Renal pelvis (tissue), 4 donors: ENCODE data around the gene SAMD14. TPM values are rescaled to one million over a fixed set of nuclear protein-coding genes. Genes with fewer than 3 reads are reported as not detected.
A peak's percentile ranks its signal among the peaks of the same experiment; 100 is the strongest.

Experiments
- DNase-seq: peaks from one replicate; pipeline ENCODE4 v3.0.0-alpha.2; 2013
- polyA plus RNA-seq, 3 donors: library from polyadenylated mRNA; unstranded; fragments of 120-200 nt; gene quantifications; one replicate each; pipeline ENCODE4 v1.2.1, GENCODE V29; 2013; ENCODE audit not compliant: insufficient read length in 3 of 3

Gene SAMD14
- polyA plus RNA-seq, 3 donors: 14.8 to 18.7 (median 17.9) TPM

DNA sequence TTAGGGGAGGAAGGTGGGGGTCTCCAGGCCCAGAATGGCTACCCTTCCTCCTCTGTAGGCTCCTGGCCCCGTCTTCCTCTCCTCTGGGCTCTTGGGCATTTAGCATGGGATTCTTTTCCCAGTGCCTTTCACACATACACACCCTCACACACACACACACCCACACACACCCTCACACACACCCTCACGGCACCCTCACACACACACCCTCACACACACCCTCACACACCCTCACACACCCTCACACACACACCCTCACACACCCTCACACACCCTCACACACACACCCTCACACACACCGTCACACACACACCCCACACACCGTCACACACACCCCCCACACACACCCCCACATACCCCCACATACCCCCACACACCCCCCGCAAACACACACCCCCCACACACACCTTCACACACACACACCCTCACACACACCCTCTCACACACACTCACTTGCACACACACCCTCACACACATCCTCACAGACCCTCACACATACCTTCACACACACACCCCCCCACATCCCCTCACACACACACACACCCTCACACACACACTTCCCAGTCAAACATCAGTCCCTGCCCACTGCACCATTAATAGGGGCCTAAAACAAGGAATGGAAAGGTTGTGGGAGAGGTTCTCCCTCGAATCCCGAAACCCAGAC, 36.7 kb upstream of the SAMD14 start:
- no peak for DNase-seq

- no peak for DNase-seq
Observed at GRCh38 chr17:50165867-50166517, 36.0 kb upstream of the SAMD14 start, which contains the start of gene SGCA. Gene SGCA (plus strand): TSS chr17:50166005. CDS start chr17:50166041, 36 bp downstream.

DNA sequence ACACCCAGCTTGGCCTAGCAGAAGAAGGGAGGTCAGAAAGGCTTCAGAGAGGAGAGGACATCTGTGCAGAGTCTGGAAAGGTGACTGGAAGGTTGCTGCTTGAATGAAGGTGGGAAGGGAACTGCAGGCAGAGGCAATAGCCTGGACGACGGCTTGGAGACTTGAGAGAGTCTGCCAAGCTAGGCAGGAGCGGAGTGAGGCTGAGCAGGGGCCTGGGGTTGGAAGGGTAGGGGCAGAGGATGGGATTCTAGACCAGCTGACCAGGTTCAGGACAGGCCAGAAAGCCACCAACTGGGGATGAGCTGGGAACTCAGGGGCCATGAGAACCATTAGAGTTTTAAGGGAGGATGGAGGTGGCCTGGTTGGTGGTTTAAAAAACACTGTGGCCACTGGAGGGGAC, 35.5 kb upstream of the SAMD14 start:
- no peak for DNase-seq

DNA sequence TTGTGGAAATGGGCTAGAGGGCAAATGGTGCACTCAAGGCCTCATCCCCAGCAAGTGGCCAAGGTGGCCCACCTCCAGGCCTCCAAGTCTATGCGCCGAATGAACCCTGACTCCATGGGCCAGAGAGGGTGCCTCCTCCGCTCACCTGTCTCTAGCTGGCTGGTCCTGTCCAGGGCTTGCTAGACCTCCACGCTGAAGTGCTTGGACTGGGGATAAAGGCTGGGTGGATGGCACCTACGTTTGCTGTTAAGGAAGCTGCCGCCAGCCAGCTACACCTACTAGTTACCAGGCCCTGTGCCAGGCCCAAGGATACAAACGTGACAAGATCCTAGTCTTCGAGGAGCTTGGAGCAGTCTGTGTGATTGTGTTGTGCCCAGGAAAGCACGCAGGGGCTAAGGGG, 35.1 kb upstream of the SAMD14 start:
- DNase-seq: no peak

- DNase-seq: no peak
Observed at GRCh38 chr17:50164697-50164988, 34.7 kb upstream of the SAMD14 start.

- DNase-seq: no peak
Observed at GRCh38 chr17:50163843-50164696, 34.1 kb upstream of the SAMD14 start.

DNA sequence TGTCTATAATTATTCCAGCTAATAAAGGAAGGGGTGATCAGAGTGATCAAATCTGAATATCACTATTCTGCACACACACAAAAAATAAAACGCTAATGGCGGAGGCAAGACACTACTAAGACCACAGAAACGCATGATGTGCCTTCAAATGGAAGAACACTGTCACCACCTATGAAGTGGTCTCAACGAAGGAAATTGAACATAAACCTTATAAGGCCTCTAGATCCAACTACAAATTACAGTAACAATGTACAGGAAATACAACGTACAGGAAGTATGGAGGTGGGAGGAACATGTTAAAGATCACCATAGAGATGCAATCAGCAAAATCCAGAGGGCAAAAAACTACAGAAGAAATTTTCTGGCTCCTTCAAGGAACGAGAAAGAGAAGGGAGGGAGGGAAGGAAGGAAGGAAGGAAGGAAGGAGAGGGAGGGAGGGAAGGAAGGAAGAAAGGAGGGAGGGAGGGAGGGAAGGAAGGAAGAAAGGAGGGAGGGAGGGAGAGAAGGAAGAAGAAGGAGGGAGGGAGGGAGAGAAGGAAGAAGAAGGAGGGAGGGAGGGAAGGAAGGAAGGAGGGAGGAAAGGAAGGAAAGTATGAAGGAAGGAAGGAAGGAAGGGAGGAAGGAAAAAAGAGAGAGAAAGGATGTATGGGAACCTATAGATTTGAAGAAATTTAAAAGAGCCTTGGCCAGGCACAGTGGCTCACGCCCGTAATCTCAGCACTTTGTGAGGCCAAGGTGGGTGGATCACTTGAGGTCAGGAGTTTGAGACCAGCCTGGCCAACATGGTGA, 32.7 kb upstream of the SAMD14 start:
- no peak for DNase-seq

DNA sequence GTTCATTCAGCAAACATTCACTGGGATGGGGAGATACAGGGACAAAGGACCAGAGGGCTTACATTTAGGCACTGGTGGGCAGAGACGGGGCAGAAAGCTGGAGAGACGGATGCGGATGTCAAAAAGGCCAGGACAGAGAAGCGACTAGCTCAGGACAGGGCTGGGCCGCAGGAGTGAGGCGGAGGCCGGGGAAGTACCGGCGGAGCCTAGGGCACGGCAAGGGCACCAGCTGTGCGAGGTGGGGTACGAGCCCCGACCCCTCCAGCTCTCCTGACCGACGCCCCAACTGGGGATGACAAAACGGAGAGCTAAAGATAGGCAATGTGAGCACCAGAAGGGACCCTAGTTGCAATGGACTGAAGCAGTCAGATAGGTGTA, 31.9 kb upstream of the SAMD14 start:
- no peak for DNase-seq

GRCh38 chr17:50161023-50161910, 31.3 kb upstream of the SAMD14 start:
- peak; percentile 91 for DNase-seq

DNA sequence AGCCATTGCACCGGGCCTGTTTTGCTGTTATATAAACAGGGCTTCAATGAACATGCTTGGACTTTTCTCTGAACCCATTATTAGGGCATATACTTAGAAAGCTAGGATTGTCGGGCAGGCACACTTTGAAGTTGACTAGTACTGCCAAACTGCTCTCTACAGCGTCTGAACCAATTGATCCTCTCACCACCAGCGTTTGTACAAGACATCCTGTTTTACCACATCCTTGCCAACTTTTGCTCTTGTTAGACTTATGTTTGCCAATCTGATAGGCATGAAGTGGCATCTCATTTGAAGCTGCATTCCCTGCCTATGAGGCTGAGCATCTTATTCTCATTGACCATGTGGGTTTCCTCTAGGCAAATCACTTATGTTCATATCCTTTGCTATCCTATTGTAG, 27.9 kb upstream of the SAMD14 start:
- no peak for DNase-seq

- no peak for DNase-seq
Observed at GRCh38 chr17:50155115-50155819, 25.3 kb upstream of the SAMD14 start.

DNA sequence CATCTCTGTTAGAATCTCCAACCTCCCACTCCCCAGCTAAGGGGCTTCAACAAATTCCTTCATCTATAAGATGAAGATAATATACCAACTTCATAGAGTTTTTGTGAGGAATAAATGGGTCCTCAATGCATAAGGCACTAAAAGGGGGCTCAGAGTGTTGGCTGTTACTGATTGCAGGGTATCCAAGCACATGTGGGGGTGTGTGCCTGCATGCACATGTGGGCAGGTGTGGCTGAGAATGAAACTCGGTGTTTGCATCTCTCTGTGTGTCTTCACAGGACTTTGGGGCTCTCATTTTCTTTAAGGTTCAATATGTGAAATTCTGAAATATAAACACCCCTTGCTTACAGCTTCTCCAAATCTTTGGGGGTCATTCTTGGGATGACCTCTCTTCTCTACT, 24.6 kb upstream of the SAMD14 start:
- DNase-seq: no peak

- no peak for DNase-seq
Observed at GRCh38 chr17:50153650-50154575, 24.0 kb upstream of the SAMD14 start.

DNA sequence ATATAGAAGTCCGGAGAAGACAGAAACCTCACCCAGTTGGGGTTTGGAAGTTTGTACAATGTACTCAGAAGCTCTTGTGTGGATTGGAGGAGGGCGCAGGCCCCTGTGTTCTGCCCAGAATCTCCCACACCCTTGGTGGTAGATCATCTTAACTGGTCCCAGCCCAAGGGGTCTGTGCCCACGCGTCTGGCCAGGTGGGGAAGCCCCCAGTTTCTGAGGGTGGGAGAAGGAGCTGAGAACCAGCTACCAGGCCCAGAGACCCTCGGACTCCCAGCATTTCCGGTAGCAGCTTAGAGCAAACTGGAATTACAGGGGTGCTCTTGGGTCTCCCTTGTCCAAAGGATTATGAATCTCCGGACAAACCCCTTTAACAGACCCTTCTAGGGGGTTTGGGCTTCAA, 22.8 kb upstream of the SAMD14 start:
- DNase-seq: no peak

- peak; percentile 92 for DNase-seq
Observed at GRCh38 chr17:50151937-50152547, 22.1 kb upstream of the SAMD14 start.

GRCh38 chr17:50151041-50151936, 21.3 kb upstream of the SAMD14 start:
- DNase-seq: peak; percentile 91

GRCh38 chr17:50150354-50151040, 20.5 kb upstream of the SAMD14 start, which contains the start of gene PPP1R9B:
Gene PPP1R9B (minus strand): TSS chr17:50150677. CDS start chr17:50150513, 164 bp downstream.
- DNase-seq: no peak
